GM23338 (cell line): ENCODE data around the gene GABPB1. TPM values are rescaled to one million over a fixed set of nuclear protein-coding genes. Genes with fewer than 3 reads are reported as not detected.

Experiments used
- ATAC-seq: fragments of 200-7000 bp; cut with Tn5 transposase; 3 replicates; pipeline ENCODE4 v1.9.1; 2020
- DNase-seq: peaks from one replicate; pipeline ENCODE4 v3.0.0-alpha.2; 2015; ENCODE audit warnings: low spot score
- H2AFZ ChIP-seq: fragments of 200-600 bp; sonication (generic); 2 replicates; pipeline ENCODE4 v1.8.0; 2016; ENCODE audit warnings: antibody characterized with exemption, mild to moderate bottlenecking, moderate library complexity
- H3F3A ChIP-seq: fragments of 200-600 bp; sonication (generic); replicated peaks from 2 replicates; pipeline ENCODE4 v1.8.0; 2017; ENCODE audit warnings: antibody characterized with exemption, mixed run types, low read depth
- H3K27ac ChIP-seq: fragments of 200-600 bp; sonication (generic); 2 replicates; pipeline ENCODE4 v1.6.1; 2016; ENCODE audit warnings: low read depth
- H3K27me3 ChIP-seq: fragments of 200-600 bp; sonication (generic); 2 replicates; pipeline ENCODE4 v1.8.0; 2016; ENCODE audit warnings: mild to moderate bottlenecking, mixed run types, moderate library complexity; ENCODE audit not compliant: insufficient read depth
- H3K36me3 ChIP-seq: fragments of 200-600 bp; sonication (generic); 2 replicates; pipeline ENCODE4 v1.8.0; 2016; ENCODE audit warnings: mild to moderate bottlenecking; ENCODE audit not compliant: insufficient read depth
- H3K4me1 ChIP-seq: fragments of 200-600 bp; sonication (generic); 2 replicates; pipeline ENCODE4 v1.8.0; 2016; ENCODE audit warnings: mild to moderate bottlenecking, moderate library complexity; ENCODE audit not compliant: insufficient read depth
- H3K4me2 ChIP-seq: fragments of 200-600 bp; sonication (generic); 2 replicates; pipeline ENCODE4 v1.7.1; 2017; ENCODE audit warnings: mixed run types
- H3K4me3 ChIP-seq: fragments of 200-600 bp; sonication (generic); 2 replicates; pipeline ENCODE4 v1.6.1; 2016; ENCODE audit warnings: mixed run types
- H3K79me2 ChIP-seq: fragments of 200-600 bp; sonication (generic); replicated peaks from 2 replicates; pipeline ENCODE4 v1.8.0; 2017; ENCODE audit warnings: mild to moderate bottlenecking; ENCODE audit not compliant: insufficient read depth
- H3K9me2 ChIP-seq: fragments of 200-600 bp; sonication (generic); 2 replicates; pipeline ENCODE4 v1.8.0; 2017; ENCODE audit not compliant: insufficient read depth
- H4K20me1 ChIP-seq: fragments of 200-600 bp; sonication (generic); replicated peaks from 2 replicates; pipeline ENCODE4 v1.8.0; 2017; ENCODE audit warnings: mild to moderate bottlenecking; ENCODE audit not compliant: insufficient read depth
- H3K27ac Mint-ChIP-seq: 2 replicates; pipeline ENCODE4 v1.8.0; 2020; ENCODE audit warnings: inconsistent platforms, mild to moderate bottlenecking, moderate library complexity, mixed read lengths
- H3K27me3 Mint-ChIP-seq: 3 replicates; pipeline ENCODE4 v1.8.0; 2022; ENCODE audit warnings: low read depth, mild to moderate bottlenecking, moderate library complexity, mixed read lengths, inconsistent platforms; ENCODE audit not compliant: insufficient read depth, poor library complexity
- H3K36me3 Mint-ChIP-seq: 3 replicates; pipeline ENCODE4 v1.8.0; 2021; ENCODE audit warnings: low read depth, mild to moderate bottlenecking, inconsistent platforms, moderate library complexity, mixed read lengths
- H3K4me1 Mint-ChIP-seq: 3 replicates; pipeline ENCODE4 v1.8.0; 2020; ENCODE audit warnings: mild to moderate bottlenecking, inconsistent platforms, mixed read lengths
- H3K4me3 Mint-ChIP-seq: 3 replicates; pipeline ENCODE4 v1.8.0; 2021; ENCODE audit warnings: moderate library complexity, mild to moderate bottlenecking, inconsistent platforms, mixed read lengths
- H3K9me3 Mint-ChIP-seq: 3 replicates; pipeline ENCODE4 v1.8.0; 2020; ENCODE audit warnings: moderate library complexity, mild to moderate bottlenecking, inconsistent platforms, mixed read lengths
- CREB1 ChIP-seq: fragments of 250-450 bp; sonication (Bioruptor Pico); IDR thresholded peaks from 2 replicates; pipeline ENCODE4 v1.5.0; 2020; ENCODE audit warnings: low read depth, mild to moderate bottlenecking, moderate library complexity
- CTCF ChIP-seq, 2 experiments: fragments of 200-600 bp in 1 of 2; sonication (generic) in 1 of 2; conservative IDR thresholded peaks; 2 replicates each; pipeline versions ENCODE4 v1.5.1 to v1.6.1; 2016 to 2017; ENCODE audit warnings: antibody characterized with exemption in 2 of 2, low read depth in 2 of 2, mild to moderate bottlenecking in 2 of 2, moderate library complexity in 1 of 2
- ETS1 ChIP-seq: IDR thresholded peaks from 2 replicates; pipeline ENCODE4 v1.6.1; 2016; ENCODE audit warnings: antibody characterized with exemption
- EZH2 ChIP-seq: fragments of 200-600 bp; sonication (generic); IDR thresholded peaks from one replicate; pipeline ENCODE4 v1.8.0; 2017; ENCODE audit warnings: antibody characterized with exemption, mild to moderate bottlenecking, low read depth; ENCODE audit not compliant: unreplicated experiment
- EZH2phosphoT487 ChIP-seq: fragments of 200-600 bp; sonication (generic); IDR thresholded peaks from one replicate; pipeline ENCODE4 v1.8.1; 2018; ENCODE audit warnings: antibody characterized with exemption; ENCODE audit not compliant: unreplicated experiment
- JUNB ChIP-seq: IDR thresholded peaks from one replicate; pipeline ENCODE4 v1.6.1; 2016; ENCODE audit warnings: antibody characterized with exemption; ENCODE audit not compliant: unreplicated experiment
- NANOG ChIP-seq: IDR thresholded peaks from 2 replicates; pipeline ENCODE4 v1.6.1; 2016; ENCODE audit warnings: antibody characterized with exemption, borderline replicate concordance
- POLR2AphosphoS5 ChIP-seq: IDR thresholded peaks from 2 replicates; pipeline ENCODE4 v1.6.1; 2016; ENCODE audit warnings: antibody characterized with exemption, low read depth
- ZNF331 ChIP-seq: fragments of 250-450 bp; sonication (Bioruptor Pico); IDR thresholded peaks from 2 replicates; pipeline ENCODE4 v1.5.0; 2020; ENCODE audit warnings: low read depth, mild to moderate bottlenecking, moderate library complexity
- ZNF462 ChIP-seq: fragments of 250-450 bp; sonication (Bioruptor Pico); IDR thresholded peaks from 2 replicates; pipeline ENCODE4 v1.5.0; 2020; ENCODE audit warnings: mild to moderate bottlenecking, moderate library complexity
- polyA plus RNA-seq: library from polyadenylated mRNA; unstranded; fragments of >200 nt; fragmentation: Nextera tagmentation; extraction: Ambion mirVana; gene quantifications from 2 replicates; pipeline ENCODE4 v1.2.1, GENCODE V29; 2016
- total RNA-seq: library from RNA; depleted of rRNA; stranded (reverse); fragments of >200 nt; shearing (Covaris generic); gene quantifications from 2 replicates; pipeline ENCODE4 v1.2.3, GENCODE V29; 2014

The GABPB1 gene
- total and polyA plus RNA-seq, 2 experiments from 2014 or later: 34.4 to 53.9 TPM

- H3K4me2 ChIP-seq: no peak overlapping the region
- H3K4me3 Mint-ChIP-seq: no peak overlapping the region
- no peak overlapping the region for H3K4me3 ChIP-seq
- no peaks in the 10 kb centered on the region for H3K4me1 ChIP-seq
- no peak for DNase-seq
- TF ChIP-seq ZNF331 (CRISPR knock-in tag): no peak
- TF ChIP-seq NANOG: no peak
- no peak for TF ChIP-seq CTCF (conservative IDR thresholded peaks at IDR 0.05; ENCODE audit: low read depth in 2 of 2)
- TF ChIP-seq JUNB: no peak
- TF ChIP-seq EZH2: no peak
- TF ChIP-seq POLR2AphosphoS5: no peak
- no peak for TF ChIP-seq ZNF462 (CRISPR knock-in tag)
- no peak for TF ChIP-seq EZH2phosphoT487
- TF ChIP-seq ETS1: no peak
- TF ChIP-seq CREB1: no peak
- no peak overlapping the region for H2AFZ ChIP-seq
- no peaks in the 10 kb centered on the region for H4K20me1 ChIP-seq
- no peak overlapping the region for H3K27ac Mint-ChIP-seq
- peaks cover 5% of the 10 kb centered on the region; the same call in 1 of the 2 replicates for H3K9me2 ChIP-seq
- H3K9me3 Mint-ChIP-seq: no peaks in the 10 kb centered on the region
- H3K36me3 ChIP-seq: no peaks in the 10 kb centered on the region
- H3K79me2 ChIP-seq: no peaks in the 10 kb centered on the region
- H3K27me3 ChIP-seq: no peaks in the 10 kb centered on the region
- peaks cover 3% of the 10 kb centered on the region for H3K27me3 Mint-ChIP-seq
- ATAC-seq: no peak
- no peaks in the 10 kb centered on the region for H3F3A ChIP-seq
- H3K27ac ChIP-seq: no peak overlapping the region
- H3K36me3 Mint-ChIP-seq: no peaks in the 10 kb centered on the region
- H3K4me1 Mint-ChIP-seq: no peaks in the 10 kb centered on the region
Measured at GRCh38 chr15:50246631-50247030, 108.4 kb downstream of the GABPB1 start.
